Left renal cortex interstitium (tissue), 4 donors: ENCODE data around the gene IRF2. TPM values are rescaled to one million over a fixed set of nuclear protein-coding genes. Genes with fewer than 3 reads are reported as not detected.

Experiments used
- DNase-seq, 4 donors: peaks; one replicate each; pipeline ENCODE4 v3.0.0-alpha.2; 2013; ENCODE audit warnings: low read depth in 4 of 4, low spot score in 2 of 4, missing footprints in 1 of 4
- polyA plus RNA-seq, 4 donors: library from polyadenylated mRNA; unstranded; fragments of 120-200 nt; gene quantifications; one replicate each; pipeline ENCODE4 v1.2.1, GENCODE V29; 2013; ENCODE audit not compliant: insufficient read length in 4 of 4

Gene IRF2
- polyA plus RNA-seq, 4 donors = 30.2 to 35.5 (median 33.0) TPM

DNA sequence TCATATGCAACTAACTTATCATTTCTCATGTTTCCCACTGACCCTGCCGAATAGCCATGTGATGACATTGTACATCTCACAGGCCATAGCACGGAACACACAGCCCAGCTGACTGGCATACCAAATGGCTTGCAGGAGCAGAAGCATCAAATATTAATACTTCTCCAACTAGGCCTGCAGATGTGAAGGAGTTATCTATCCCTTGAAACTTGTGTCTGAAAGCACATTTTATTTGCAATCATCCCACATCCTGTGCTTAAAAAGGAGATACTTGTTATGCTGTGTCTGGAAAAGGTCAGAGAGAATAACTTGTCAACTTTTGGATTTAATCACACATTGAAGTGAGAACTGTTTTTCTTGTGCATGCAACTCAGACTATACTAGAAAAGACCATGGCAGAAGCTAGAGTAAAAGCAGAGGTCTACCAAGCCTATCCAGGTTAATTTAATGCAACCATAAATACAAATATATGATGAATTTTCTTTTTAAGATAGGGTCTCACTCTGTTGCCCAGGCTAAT, 100.4 kb downstream of the IRF2 start:
- DNase-seq = no peak

- no peak for DNase-seq
Observed at GRCh38 chr4:184371390-184371787, 103.0 kb downstream of the IRF2 start.

DNA sequence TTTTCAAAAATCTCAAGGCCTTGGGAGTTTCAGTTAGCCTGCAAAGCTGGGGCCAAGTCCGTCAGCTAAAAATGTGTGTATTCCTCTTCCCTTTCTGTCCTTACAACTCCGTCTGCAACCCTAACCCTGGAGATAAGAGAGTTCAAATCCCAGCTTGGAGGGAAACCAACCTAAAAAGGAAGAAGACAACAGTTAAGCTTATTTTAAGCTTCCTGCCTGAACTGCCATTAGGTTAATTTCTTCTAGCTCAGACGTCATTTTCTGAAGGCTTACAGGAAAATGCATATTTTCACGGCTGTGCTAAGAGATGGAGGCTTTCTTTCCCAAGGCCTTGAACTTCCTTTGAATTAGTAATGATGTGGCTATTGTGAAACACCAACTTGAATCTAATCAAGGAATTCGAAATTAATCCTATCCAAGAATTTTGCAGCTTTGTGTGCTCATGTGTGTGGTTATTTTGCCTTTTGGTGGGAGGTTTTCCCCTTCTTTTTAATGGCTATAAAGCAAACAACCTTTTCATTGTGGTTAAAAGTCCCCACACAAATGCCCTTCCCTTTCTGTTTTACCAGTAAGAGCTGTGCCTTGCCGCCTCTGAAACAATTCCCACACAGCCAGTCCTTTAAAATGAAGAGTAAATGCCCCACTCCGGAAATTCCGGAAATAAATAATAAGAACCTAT, 103.5 kb downstream of the IRF2 start:
- no peak for DNase-seq

DNA sequence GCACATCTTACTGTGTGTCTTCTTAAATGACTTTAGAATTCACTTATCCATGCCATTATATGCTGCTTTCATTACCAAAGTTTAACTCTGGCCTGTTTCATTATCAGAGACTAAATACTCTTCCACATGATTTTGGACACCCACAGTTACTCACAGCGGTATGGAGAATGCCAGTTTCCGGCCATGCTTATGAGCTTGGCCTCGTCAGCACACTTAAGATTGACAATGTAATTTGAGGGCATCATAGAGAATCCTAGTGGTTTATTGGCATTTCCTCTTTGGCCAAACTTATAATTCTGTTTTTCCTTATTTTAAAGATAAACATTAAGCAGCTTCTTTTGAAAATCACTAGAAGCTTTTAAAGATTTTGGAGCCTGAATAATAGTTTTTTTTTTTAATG, 104.5 kb downstream of the IRF2 start:
- DNase-seq = no peak

DNA sequence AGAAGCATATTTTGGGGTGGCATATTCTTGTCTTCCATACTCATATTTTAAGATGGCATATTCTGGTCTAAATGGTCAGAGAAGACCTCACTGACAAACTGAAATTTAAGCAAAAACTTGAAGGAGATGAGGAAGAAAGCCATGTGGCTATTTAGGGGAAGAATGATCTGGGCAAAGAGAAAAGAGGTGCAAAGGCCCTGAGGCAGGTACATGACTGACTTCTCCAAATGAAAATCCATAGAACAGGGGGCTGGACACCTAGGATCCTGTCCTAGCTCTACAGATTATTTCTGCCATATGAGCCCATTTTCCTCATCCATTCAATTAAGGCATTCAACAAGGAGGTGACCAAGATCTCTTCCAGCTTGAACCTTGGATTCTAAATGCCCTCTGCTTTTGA, 105.6 kb downstream of the IRF2 start:
- DNase-seq = no peak

GRCh38 chr4:184368290-184368689, 106.1 kb downstream of the IRF2 start:
- DNase-seq = no peak

GRCh38 chr4:184364100-184364921, 110.0 kb downstream of the IRF2 start:
- no peak for DNase-seq

GRCh38 chr4:184363258-184363657, 111.1 kb downstream of the IRF2 start:
- no peak for DNase-seq

DNA sequence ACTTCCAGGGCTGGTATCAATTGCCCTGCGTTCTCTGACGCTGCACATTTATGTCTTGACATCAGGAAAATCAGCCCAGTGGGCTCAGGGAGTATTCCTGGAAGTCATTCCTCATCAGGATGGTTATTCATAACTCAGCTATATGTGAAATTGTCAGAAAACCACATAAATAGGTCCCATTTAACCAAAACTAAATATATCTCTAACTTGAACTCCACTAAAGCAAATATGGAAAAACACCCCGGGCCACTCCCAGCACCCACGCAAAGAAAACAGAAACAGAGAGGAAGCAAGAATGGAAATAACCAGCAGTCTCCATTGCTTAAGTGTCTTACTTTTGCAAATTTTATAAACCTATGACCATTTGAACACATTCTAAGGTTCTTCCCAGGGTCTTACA, 112.0 kb downstream of the IRF2 start:
- DNase-seq = no peak

DNA sequence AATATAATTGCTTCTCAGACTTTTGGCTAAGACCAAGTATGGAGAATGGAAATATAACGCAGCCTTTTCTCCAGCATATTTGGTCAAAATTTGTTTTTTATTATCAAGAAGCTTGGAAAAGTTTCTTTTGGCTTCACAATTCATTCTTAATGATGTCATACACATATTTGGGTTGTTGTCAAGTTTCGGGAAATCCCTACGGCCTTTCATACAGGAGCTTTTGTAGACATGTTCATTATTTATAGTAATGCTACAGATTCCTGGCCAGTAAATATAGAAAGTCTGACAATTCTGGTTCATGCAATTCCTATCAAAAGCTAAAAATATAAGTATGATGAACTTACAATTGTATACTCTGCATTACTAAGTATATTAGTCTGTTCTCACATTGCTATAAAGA, 112.9 kb downstream of the IRF2 start:
- no peak for DNase-seq

DNA sequence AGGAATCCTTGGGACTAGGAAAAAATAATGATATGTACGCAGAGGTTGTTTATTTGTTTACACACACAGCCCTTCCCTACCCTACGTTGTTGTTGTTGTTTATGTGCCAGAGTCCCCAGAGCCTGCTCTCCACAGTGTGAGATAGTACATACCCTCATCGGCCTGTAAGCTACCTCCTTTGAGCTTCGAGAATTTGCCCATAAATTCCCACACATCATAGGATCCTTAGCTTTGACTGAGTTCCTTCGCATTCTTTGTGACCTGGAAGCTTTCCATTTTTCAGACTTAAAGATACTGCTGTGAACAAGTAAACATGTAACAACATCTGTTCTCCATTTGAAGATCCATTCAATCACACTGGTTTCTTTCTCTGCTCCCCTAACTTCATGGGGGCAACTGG, 114.5 kb downstream of the IRF2 start:
- no peak for DNase-seq

DNA sequence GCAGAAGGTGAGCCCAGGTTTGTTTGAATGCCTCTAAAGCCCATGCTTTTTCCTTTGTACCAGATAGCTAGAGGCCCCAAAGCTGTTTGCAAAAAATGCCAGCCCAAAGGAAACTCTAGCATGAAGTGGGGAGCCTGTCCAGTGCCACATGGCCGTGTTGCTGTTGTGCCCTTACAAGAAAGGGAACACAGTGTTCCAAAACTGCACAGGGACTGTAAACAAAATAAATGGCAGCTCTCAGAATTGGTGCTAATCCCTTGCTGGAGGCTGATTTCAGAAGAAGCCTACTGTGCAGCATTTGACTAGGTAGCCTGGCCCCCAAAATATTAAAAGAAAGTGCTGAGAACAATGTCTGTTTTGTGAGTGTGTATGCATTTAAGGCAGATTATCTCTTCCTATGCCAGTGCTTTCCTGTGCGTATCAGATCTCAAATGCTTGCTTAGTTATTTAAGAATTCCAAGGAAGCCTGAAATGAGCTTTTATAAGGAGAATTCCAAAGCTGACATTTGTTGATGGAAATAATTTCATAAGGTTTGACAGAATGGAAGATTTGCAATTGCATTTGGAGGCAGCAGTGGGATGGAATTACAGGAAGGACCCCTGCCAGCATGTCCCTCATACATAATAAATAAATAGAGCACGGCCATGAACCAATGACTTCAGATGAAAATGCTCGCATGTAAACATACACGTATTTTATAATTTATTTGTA, 115.7 kb downstream of the IRF2 start:
- DNase-seq = no peak

DNA sequence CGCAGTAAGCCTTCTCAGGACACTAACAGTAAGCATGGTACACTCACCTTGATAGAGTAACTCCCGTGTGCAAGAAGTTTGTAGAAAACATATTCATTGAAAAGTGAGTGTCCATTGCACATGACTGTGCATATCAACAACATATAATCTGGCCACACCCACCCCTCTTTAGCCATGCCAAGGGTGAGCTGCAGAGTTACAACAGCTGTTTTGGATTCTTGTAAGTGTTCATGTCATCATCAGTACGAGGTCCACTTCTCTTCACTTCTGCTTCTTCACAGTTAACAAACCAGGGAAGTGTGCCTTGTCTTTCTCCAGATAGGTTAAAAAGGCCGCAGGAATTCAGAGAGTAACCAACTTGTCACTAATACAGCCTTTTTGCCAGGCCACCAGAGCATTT, 116.6 kb downstream of the IRF2 start:
- DNase-seq = no peak

GRCh38 chr4:184357165-184357564, 117.2 kb downstream of the IRF2 start:
- no peak for DNase-seq

DNA sequence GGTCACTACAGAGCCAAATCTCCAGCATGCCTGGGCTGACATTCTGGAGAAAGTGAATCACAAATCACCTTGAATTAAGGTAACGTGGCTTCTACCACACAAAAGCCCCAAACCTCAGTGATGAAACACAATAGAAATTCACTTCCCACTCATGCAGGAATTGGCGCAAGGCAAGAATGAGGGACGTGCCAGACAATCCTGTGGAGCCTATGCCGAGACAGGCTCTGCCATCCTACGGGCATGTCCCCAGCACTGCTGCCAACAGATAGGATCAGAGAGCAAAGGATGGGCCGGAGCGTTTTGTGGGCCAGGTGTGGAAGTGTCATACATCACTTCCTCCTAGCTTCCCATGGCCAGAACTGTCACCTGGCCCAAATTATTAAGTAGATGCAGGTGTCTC, 118.0 kb downstream of the IRF2 start:
- no peak for DNase-seq

- no peak for DNase-seq
Observed at GRCh38 chr4:184355857-184356256, 118.5 kb downstream of the IRF2 start.

DNA sequence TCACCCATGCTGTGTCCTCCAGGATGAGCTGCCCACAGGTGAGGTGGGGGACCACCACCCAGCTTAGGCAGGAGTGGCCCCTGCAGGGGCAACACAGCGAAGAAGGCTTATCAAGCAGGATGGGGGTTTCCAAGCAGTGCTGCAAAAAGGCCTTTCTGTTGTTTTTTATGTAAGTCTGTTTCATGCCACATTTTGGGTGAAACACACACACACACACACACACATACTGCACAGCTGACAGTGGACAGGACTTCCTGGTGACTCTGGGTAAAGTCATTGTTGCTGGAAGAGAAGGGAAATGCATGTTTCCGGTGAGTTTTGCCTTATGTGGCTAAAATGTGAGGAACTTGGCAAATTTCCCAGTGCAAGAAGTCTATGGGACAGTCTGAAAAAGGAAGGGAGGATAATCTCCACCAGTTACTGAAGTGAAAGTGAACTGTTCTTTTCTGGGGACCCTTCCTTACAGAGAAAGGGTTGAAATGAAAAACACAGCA, 119.2 kb downstream of the IRF2 start:
- DNase-seq = peak in 3 of 4 donors; percentile 47 to 72 (median 60)

DNA sequence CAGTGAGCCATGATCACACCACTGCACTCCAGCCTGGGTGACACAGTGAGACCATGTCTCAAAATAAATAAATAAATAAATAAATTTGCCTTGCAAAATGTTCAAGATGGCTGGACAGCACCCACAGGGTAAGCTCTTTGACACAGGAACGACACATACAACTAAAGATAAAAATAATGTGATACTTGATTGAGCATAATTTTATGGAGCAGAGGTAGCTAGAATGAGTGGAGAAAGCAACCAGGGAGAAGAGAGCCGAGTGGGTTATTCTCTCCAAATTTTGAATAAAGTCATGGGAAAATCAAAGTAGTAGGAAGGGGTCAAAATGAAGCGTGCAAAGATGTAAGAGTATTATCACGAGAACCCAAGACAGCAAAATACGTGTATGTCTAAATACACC, 121.5 kb downstream of the IRF2 start:
- DNase-seq = no peak

DNA sequence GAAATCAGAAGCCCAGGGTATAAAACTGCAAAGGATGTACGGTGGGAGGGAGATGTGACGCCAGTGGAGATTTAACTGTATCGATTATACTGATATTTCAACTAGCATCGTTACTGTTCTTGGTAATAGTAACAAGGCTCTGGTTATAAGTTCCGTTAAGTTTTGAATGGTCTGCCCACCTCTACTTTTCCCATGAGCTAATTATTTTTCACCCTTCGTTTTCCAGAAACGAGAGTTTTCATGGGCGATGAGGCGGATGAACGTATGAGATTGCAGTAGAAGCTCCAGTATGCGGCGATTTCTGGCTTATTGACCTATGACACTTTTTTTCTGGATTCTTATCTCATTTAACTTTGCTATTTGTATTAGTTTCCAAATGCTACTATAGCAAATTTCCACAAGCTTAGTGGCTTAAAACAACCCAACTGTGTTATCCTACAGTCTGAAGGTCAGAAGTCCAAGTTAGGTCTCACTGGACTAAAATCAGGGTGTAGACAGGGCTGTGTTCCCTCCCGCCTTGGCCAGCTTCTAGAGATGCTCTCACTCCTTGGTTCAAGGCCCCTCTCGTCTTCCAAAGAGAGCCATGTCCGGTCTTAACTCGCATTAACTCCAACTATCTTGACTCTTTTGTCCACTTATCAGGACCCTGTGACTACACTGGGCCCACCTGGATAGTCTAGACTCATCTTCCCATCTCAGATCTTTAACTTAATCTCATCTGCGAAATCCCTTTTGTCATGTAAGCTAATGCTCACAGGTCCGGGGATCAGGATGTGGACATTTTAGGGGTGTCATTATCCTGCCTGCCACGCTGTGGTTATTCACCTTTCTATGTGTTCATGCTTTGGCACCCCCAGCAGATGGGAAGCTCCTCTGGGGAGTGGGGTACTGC, 122.5 kb downstream of the IRF2 start:
- DNase-seq = no peak

GRCh38 chr4:184350964-184351363, 123.4 kb downstream of the IRF2 start:
- DNase-seq = no peak
